SU-DHL-6 (cell line): ENCODE data around the gene KIF16B.
"Not testable (repeated sequence)": the region's sequence is repeated elsewhere in the genome, so short reads cannot be mapped to it uniquely, and the experiment has no call there.

ENCODE experiments used
- EZH2phosphoT487 ChIP-seq: fragments of 200-600 bp; sonication (generic), shearing (Covaris generic); conservative IDR thresholded peaks from 2 replicates; pipeline ENCODE4 v1.6.1; 2018; ENCODE audit warnings: mild to moderate bottlenecking, antibody characterized with exemption, low read length, moderate library complexity, mixed read lengths
- TF ChIP-seq, protein P1 (sequence below): fragments of 200-600 bp; sonication (generic); IDR thresholded peaks from one replicate; pipeline ENCODE4 v1.5.1; 2017; ENCODE audit warnings: antibody characterized with exemption, mild to moderate bottlenecking, low read length, moderate library complexity; ENCODE audit not compliant: insufficient read depth, poor library complexity, severe bottlenecking

- TF ChIP-seq, protein P1, sequence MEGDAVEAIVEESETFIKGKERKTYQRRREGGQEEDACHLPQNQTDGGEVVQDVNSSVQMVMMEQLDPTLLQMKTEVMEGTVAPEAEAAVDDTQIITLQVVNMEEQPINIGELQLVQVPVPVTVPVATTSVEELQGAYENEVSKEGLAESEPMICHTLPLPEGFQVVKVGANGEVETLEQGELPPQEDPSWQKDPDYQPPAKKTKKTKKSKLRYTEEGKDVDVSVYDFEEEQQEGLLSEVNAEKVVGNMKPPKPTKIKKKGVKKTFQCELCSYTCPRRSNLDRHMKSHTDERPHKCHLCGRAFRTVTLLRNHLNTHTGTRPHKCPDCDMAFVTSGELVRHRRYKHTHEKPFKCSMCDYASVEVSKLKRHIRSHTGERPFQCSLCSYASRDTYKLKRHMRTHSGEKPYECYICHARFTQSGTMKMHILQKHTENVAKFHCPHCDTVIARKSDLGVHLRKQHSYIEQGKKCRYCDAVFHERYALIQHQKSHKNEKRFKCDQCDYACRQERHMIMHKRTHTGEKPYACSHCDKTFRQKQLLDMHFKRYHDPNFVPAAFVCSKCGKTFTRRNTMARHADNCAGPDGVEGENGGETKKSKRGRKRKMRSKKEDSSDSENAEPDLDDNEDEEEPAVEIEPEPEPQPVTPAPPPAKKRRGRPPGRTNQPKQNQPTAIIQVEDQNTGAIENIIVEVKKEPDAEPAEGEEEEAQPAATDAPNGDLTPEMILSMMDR, result not testable (repeated sequence)
- not testable (repeated sequence) for TF ChIP-seq EZH2phosphoT487
Observed at GRCh38 chr20:16596404-16596803, 23.2 kb upstream of the KIF16B start.
